ENCODE data around the gene TEX52.
"Not testable (repeated sequence)": the region's sequence is repeated elsewhere in the genome, so short reads cannot be mapped to it uniquely, and the experiment has no call there.

GRCh38 chr12:2863402-2863801 is 6.6 kb upstream of the TEX52 start:
- TF ChIP-seq NR2F2 (IDR thresholded peaks at IDR 0.05); CTCF (IDR thresholded peaks at IDR 0.05; ENCODE audit: low read depth, low read length, missing input control); MAX (IDR thresholded peaks at IDR 0.05); YY1 (IDR thresholded peaks at IDR 0.05); RAD21 (IDR thresholded peaks at IDR 0.05): not testable (repeated sequence)
- TF ChIP-seq, protein P1, sequence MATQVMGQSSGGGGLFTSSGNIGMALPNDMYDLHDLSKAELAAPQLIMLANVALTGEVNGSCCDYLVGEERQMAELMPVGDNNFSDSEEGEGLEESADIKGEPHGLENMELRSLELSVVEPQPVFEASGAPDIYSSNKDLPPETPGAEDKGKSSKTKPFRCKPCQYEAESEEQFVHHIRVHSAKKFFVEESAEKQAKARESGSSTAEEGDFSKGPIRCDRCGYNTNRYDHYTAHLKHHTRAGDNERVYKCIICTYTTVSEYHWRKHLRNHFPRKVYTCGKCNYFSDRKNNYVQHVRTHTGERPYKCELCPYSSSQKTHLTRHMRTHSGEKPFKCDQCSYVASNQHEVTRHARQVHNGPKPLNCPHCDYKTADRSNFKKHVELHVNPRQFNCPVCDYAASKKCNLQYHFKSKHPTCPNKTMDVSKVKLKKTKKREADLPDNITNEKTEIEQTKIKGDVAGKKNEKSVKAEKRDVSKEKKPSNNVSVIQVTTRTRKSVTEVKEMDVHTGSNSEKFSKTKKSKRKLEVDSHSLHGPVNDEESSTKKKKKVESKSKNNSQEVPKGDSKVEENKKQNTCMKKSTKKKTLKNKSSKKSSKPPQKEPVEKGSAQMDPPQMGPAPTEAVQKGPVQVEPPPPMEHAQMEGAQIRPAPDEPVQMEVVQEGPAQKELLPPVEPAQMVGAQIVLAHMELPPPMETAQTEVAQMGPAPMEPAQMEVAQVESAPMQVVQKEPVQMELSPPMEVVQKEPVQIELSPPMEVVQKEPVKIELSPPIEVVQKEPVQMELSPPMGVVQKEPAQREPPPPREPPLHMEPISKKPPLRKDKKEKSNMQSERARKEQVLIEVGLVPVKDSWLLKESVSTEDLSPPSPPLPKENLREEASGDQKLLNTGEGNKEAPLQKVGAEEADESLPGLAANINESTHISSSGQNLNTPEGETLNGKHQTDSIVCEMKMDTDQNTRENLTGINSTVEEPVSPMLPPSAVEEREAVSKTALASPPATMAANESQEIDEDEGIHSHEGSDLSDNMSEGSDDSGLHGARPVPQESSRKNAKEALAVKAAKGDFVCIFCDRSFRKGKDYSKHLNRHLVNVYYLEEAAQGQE (IDR thresholded peaks at IDR 0.05) = not testable (repeated sequence)

Data from liver (tissue), 3 donors.